HG03108 (cell line): ENCODE results near the gene GPR39.

Source experiments
- ATAC-seq: cut with Tn5 transposase; IDR thresholded peaks from one replicate; pipeline ENCODE4 v1.9.1; 2021; ENCODE audit warnings: moderate library complexity; ENCODE audit not compliant: unreplicated experiment

Gene GPR39

DNA sequence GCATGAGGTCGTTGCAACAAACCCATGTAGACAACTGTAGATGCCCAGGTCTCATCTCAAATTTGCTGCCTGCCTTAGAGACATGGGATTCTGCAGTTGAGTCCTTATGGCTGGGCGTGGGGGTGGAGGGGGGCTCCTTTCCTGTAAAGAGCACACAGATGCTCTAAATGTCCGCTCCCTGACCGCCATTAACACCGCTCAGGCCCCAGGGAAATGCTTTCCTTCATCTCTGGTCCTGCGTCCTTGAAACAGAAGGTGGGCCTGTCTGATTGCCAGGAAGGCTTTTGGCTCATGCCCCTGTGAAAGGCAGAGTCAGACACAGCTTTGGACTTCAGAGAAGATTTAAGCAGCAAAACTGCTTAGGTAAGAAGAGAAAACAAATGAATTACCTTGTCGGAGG is 25.7 kb downstream of the GPR39 start:
- ATAC-seq: no peak

DNA sequence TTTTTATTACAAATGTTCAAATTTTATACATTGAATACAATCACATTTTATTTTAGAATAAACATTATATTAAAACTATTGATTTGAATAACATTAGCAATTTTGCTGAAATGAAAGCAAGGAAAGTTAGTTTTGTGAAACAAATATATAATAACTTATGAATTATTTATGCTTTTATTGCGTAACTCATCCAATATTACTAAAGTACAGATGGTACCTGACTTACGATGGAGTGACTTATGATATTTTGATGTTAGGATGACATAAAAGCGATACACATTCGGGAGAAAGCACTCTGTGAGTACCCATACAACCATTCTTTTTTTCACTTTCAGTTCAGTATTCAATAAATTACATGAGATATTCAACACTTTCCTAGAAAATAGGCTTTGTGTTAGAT is 26.5 kb downstream of the GPR39 start:
- no peak for ATAC-seq

GRCh38 chr2:132446444-132446843 is 29.8 kb downstream of the GPR39 start:
- ATAC-seq: no peak

- ATAC-seq: no peak
Observed at GRCh38 chr2:132448331-132448730, 31.7 kb downstream of the GPR39 start.

GRCh38 chr2:132448771-132449170 is 32.2 kb downstream of the GPR39 start:
- ATAC-seq: no peak

DNA sequence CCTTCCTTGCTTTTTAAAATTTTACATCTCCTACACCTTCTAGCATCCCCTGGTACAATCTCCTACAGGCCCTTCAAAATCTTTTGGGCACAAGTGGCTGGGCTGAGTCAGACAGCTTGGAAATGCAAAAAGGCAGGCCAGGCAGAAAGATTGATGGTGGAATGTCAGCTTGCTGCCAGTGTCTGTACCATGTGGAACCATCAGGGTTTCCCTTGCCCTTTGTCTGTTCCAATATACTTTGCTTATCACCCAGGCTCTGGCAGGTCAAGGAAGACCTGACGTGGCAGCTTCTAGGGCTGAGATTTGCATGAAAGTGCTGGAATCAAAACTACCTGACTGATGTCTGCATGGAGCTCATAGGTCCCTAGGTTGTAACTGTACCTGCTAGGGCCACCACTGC is 33.3 kb downstream of the GPR39 start:
- ATAC-seq: no peak

DNA sequence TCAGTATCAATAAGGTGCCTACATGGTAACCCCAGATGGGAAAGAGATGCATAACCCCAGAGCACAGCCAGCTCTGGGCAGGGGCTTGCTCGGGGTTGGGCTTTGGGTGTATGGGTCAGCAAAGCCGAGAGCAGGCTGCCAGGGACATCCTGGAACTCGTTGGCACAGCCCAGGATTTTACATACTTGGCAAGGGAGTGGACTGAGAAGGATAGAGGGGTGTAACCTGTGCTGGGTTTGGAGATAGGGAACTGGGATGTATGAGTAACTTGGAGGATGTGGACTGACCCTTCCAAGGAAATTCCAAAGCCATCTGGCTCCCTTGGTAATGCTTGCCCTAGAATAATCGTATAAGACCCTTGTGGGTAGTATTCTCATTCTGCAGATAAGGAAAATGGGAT is 44.2 kb downstream of the GPR39 start:
- ATAC-seq: no peak

GRCh38 chr2:132462236-132462635 is 45.6 kb downstream of the GPR39 start:
- no peak for ATAC-seq

GRCh38 chr2:132463719-132464118 is 47.1 kb downstream of the GPR39 start:
- no peak for ATAC-seq

- ATAC-seq: no peak
Observed at GRCh38 chr2:132465917-132466316, 49.3 kb downstream of the GPR39 start.

- no peak for ATAC-seq
Observed at GRCh38 chr2:132466428-132467028, 49.9 kb downstream of the GPR39 start.

DNA sequence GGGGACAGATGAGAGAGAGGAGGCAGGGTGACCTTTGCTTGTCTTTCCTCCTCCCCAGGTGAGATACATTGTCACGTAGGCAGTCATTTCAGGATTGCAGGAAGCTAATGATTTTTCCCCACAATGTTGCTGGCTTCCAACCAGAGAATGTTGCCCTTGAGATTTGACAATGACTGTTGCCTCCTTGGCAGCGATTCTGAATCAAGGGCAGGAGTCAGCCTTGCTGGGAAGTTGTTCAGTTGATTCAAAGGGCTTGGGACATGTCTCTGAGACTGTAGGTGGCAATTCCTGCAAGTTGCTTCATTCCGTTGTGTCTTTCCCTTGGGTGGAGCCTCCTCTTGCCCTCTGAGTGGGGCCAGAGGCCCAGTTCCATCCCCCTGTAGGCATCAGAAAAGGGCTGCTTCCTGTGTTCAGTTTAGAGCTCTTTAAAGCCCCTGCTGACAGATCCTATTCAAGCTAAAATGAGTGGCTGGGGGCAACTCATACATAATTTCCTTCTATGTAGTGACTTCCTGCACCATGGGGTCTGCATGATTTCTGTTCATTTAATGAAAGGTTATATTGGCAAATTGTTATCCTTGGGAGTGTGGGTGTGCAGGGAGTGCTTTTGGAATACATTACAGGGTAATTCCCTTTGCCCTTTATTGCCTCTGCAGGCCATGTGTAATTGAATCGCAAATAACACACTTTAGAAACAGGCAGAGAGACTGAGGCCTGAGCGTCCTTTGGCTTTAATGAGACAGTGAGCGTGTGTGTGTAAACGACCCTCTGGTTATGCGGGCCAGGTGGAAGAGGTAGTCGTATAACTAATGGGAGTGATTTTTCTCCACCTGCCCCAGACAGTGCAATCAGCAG is 52.4 kb downstream of the GPR39 start:
- no peak for ATAC-seq

DNA sequence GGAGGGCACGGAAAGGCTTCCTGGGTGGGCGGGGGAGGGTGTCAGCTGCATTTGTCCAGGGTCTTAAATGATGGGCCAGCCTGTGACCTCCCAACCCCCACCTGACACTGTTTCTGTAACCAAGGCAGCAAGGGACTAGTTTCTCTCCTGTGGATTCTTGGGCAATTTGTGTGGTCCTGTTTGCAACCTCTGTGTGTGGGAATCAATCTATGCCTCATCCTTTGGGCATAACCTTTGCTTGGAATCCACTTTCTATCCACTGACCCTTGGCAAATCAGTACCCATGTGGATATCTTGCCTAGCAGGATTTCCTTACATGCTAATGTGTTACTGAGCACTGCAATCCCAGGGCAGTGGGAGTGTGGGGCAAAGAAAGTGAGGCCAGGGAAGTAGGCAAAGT is 54.1 kb downstream of the GPR39 start:
- no peak for ATAC-seq

DNA sequence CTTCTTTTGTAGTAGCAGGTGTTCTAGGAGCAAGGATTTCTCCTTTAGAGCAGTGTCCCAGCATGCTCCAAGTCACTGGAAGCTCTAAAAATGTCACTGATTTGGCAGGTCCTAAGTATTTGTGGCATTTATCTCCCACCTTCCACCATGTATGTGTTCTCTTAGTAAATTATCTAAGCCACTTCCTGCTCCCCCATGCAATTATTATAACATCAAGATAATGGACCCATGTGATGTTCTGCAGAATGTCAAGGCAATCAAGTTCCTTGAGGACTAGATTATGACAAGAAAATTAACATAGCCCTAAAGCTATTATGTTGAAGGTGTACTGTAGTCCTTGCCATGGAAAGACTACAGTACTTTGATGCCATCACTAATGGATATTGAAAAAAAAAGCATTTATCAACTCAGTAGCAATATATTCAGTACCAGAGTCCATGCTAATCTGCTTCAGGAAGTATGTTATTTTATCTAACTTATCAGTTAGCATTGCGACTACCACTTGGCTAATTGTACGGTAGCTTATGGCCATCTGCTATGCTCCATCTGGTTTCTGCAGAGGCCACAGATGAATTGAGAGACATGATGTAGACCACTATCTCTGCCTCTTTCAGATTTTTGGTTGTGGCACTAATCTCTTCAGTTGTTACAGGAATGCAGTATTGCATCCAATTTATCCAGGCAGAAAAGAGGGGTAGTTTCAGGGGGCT is 56.7 kb downstream of the GPR39 start:
- ATAC-seq: no peak

GRCh38 chr2:132475615-132476014 is 59.0 kb downstream of the GPR39 start:
- ATAC-seq: no peak

GRCh38 chr2:132477436-132477835 is 60.8 kb downstream of the GPR39 start:
- no peak for ATAC-seq

DNA sequence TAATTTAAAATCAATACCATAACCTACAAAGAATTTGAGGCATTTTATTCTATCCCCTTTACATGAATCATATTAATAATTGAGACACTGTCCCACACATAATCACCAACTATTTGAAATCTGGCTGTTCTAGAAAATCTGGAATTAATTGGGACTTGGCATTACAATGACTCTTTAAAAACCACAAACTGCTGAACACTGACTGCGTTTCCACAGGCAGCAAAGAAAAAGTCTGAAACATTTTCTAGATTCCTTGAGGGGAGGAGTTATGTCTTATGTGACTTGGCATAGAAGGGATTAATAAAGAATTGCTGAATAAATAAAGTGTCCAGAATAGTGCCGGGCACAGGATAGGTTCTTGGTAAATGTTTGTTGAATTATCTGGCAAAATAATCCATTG is 61.4 kb downstream of the GPR39 start:
- no peak for ATAC-seq

GRCh38 chr2:132478461-132479105 is 62.0 kb downstream of the GPR39 start:
- no peak for ATAC-seq

DNA sequence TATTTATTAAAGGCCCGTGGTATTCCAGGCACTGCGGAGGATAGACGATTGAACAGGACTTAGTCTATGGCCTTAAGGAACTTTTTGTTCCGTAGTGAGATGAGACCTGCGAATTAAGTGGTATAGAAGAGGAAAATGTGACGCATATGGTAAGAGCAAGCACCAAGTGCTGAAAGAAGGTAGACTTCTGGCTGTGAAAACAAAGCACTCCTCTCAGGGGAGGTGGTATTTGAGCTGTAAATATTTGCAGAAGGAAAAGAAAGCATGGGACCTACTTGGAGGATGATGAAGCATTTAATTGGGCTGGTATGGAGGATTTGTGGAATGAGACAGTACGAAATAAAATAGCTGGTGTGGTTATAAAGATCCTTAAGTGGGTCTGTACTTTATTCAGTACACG is 62.5 kb downstream of the GPR39 start:
- ATAC-seq: no peak

- ATAC-seq: no peak
Observed at GRCh38 chr2:132482821-132483220, 66.2 kb downstream of the GPR39 start.

GRCh38 chr2:132484144-132484543 is 67.5 kb downstream of the GPR39 start:
- ATAC-seq: no peak

GRCh38 chr2:132488491-132488890 is 71.9 kb downstream of the GPR39 start:
- ATAC-seq: no peak
